Liver (tissue), 9 donors: ENCODE results near the gene SLC6A12. TPM values are rescaled to one million over a fixed set of nuclear protein-coding genes. Genes with fewer than 3 reads are reported as not detected.

ENCODE experiments used
- DNase-seq: peaks from one replicate; pipeline ENCODE4 v3.0.0-alpha.2; 2017; ENCODE audit warnings: low spot score
- H3K27ac ChIP-seq, 2 donors: one replicate each; pipeline ENCODE4 v1.7.0; 2013; ENCODE audit warnings: inconsistent platforms in 2 of 2, low read length in 2 of 2, control low read depth in 1 of 2, low read depth in 1 of 2, mild to moderate bottlenecking in 1 of 2
- H3K27me3 ChIP-seq, 4 donors: one replicate each; pipeline versions ENCODE4 v1.6.1 to v1.7.0; 2013; ENCODE audit warnings: low read length in 3 of 4, inconsistent platforms in 1 of 4, mild to moderate bottlenecking in 1 of 4, moderate library complexity in 1 of 4; ENCODE audit not compliant: control insufficient read depth in 4 of 4, insufficient read depth in 4 of 4
- H3K36me3 ChIP-seq, 4 donors: one replicate each; pipeline versions ENCODE4 v1.6.1 to v1.7.0; 2013; ENCODE audit warnings: low read length in 3 of 4, mild to moderate bottlenecking in 3 of 4, low read depth in 1 of 4, moderate library complexity in 1 of 4; ENCODE audit not compliant: control insufficient read depth in 4 of 4, insufficient read depth in 3 of 4
- H3K4me1 ChIP-seq, 4 donors: one replicate each; pipeline versions ENCODE4 v1.6.1 to v1.7.0; 2013; ENCODE audit warnings: low read length in 3 of 4, mild to moderate bottlenecking in 3 of 4, moderate library complexity in 1 of 4; ENCODE audit not compliant: control insufficient read depth in 4 of 4, insufficient read depth in 4 of 4
- H3K4me3 ChIP-seq, 3 donors: one replicate each; pipeline versions ENCODE4 v1.6.1 to v1.7.0; 2013; ENCODE audit warnings: low read length in 3 of 3, control low read depth in 1 of 3, low read depth in 1 of 3, mild to moderate bottlenecking in 1 of 3
- H3K9ac ChIP-seq, 2 donors: one replicate each; pipeline ENCODE4 v1.7.0; 2013; ENCODE audit warnings: low read length in 2 of 2, mild to moderate bottlenecking in 2 of 2, moderate library complexity in 2 of 2, control low read depth in 1 of 2, low read depth in 1 of 2
- H3K9me3 ChIP-seq, 4 donors: one replicate each; pipeline versions ENCODE4 v1.6.1 to v1.7.0; 2013; ENCODE audit warnings: low read length in 3 of 4; ENCODE audit not compliant: control insufficient read depth in 4 of 4
- EGR1 ChIP-seq, 2 donors: IDR thresholded peaks; 2 replicates each; pipeline ENCODE4 v1.6.1; 2016 to 2018; ENCODE audit warnings: antibody characterized with exemption in 2 of 2, low read depth in 2 of 2
- FOXA1 ChIP-seq: IDR thresholded peaks from 2 replicates; pipeline ENCODE4 v1.6.1; 2016; ENCODE audit warnings: antibody characterized with exemption
- FOXA2 ChIP-seq: IDR thresholded peaks from 2 replicates; pipeline ENCODE4 v1.6.1; 2016; ENCODE audit warnings: antibody characterized with exemption
- GABPA ChIP-seq, 2 donors: IDR thresholded peaks in 1 of 2; conservative IDR thresholded peaks in 1 of 2; 2 replicates each; pipeline ENCODE4 v1.6.1; 2016; ENCODE audit warnings: antibody characterized with exemption in 2 of 2, mild to moderate bottlenecking in 1 of 2, moderate library complexity in 1 of 2
- HNF4A ChIP-seq, 2 donors: conservative IDR thresholded peaks; 2 replicates each; pipeline ENCODE4 v1.6.1; 2016; ENCODE audit warnings: antibody characterized with exemption in 2 of 2, mild to moderate bottlenecking in 2 of 2
- HNF4G ChIP-seq: IDR thresholded peaks from 2 replicates; pipeline ENCODE4 v1.6.1; 2016; ENCODE audit warnings: antibody characterized with exemption
- JUND ChIP-seq, 2 donors: IDR thresholded peaks; 2 replicates each; pipeline ENCODE4 v1.6.1; 2016; ENCODE audit warnings: antibody characterized with exemption in 2 of 2
- NR2F2 ChIP-seq: IDR thresholded peaks from 2 replicates; pipeline ENCODE4 v1.6.1; 2016; ENCODE audit warnings: antibody characterized with exemption
- RAD21 ChIP-seq, 2 donors: IDR thresholded peaks; 2 replicates each; pipeline ENCODE4 v1.6.1; 2016; ENCODE audit warnings: antibody characterized with exemption in 2 of 2, mild to moderate bottlenecking in 2 of 2
- RXRA ChIP-seq, 2 donors: IDR thresholded peaks; 2 replicates each; pipeline ENCODE4 v1.6.1; 2017 to 2018; ENCODE audit warnings: antibody characterized with exemption in 2 of 2, mild to moderate bottlenecking in 1 of 2
- SP1 ChIP-seq: IDR thresholded peaks from 2 replicates; pipeline ENCODE4 v1.6.1; 2018; ENCODE audit warnings: antibody characterized with exemption, mild to moderate bottlenecking
- TAF1 ChIP-seq: conservative IDR thresholded peaks from 2 replicates; pipeline ENCODE4 v1.6.1; 2016; ENCODE audit warnings: antibody characterized with exemption, mild to moderate bottlenecking
- YY1 ChIP-seq: IDR thresholded peaks from 2 replicates; pipeline ENCODE4 v1.6.1; 2016; ENCODE audit warnings: antibody characterized with exemption, mild to moderate bottlenecking
- ZBTB33 ChIP-seq: IDR thresholded peaks from 2 replicates; pipeline ENCODE4 v1.6.1; 2016; ENCODE audit warnings: antibody characterized with exemption
- WGBS: extraction: QIAGEN DNeasy Blood & Tissue Kit; methylation state at CpG from one replicate; pipeline ENCODE4 v1.1.7; 2013; 5-methylcytosine and 5-hydroxymethylcytosine counted together
- polyA plus RNA-seq, 2 donors: library from polyadenylated mRNA; stranded (reverse) in 1 of 2; unstranded in 1 of 2; fragments of 200-250 nt in 1 of 2; fragments of >200 nt in 1 of 2; fragmentation: Nextera tagmentation in 1 of 2; extraction: Ambion mirVana in 1 of 2; gene quantifications; one replicate each; pipeline versions ENCODE4 v1.2.1 to v1.2.3, GENCODE V29; 2013 to 2015
- total RNA-seq, 2 donors: library from RNA; depleted of rRNA; stranded (reverse); fragments of >200 nt; gene quantifications; one replicate each; pipeline ENCODE4 v1.2.3, GENCODE V29; 2014
- TF ChIP-seq, protein P1 (sequence below): IDR thresholded peaks from 2 replicates; pipeline ENCODE4 v1.6.1; 2016; ENCODE audit warnings: antibody characterized with exemption, mild to moderate bottlenecking
- TF ChIP-seq, protein P2 (sequence below): IDR thresholded peaks from 2 replicates; pipeline ENCODE4 v1.6.1; 2016; ENCODE audit warnings: antibody characterized with exemption
- TF ChIP-seq, protein P3 (sequence below): IDR thresholded peaks from 2 replicates; pipeline ENCODE4 v1.6.1; 2016; ENCODE audit warnings: antibody characterized with exemption
- TF ChIP-seq, protein P4 (sequence below): fragments of 150-350 bp; IDR thresholded peaks from 2 replicates; pipeline ENCODE4 v1.5.1; 2017; ENCODE audit warnings: improper control_type of control experiment, low read depth, low read length; ENCODE audit not compliant: missing input control
- donor health status: healthy.
- donor health status: healthy.
- donor health status: healthy.
- donor health status: healthy.
- donor health status: healthy.

Gene SLC6A12
- total and polyA plus RNA-seq, 4 donors = 18.2 to 30.3 (median 23.2) TPM

GRCh38 chr12:225012-225411 is 11.1 kb upstream of the SLC6A12 start:
- TF ChIP-seq RXRA (IDR thresholded peaks at IDR 0.05) (no peak), YY1 (no peak), RAD21 (IDR thresholded peaks at IDR 0.05) (no peak), FOXA1 (no peak), NR2F2 (no peak), HNF4G (no peak), JUND (IDR thresholded peaks at IDR 0.05) (no peak), ZBTB33 (no peak), HNF4A (conservative IDR thresholded peaks at IDR 0.05) (no peak), FOXA2 (no peak), GABPA (IDR thresholded peaks at IDR 0.05 in 1 of 2, conservative IDR thresholded peaks at IDR 0.05 in 1 of 2) (no peak), TAF1 (no peak), SP1 (no peak), EGR1 (IDR thresholded peaks at IDR 0.05; ENCODE audit: low read depth in 2 of 2) (no peak)
- TF ChIP-seq, protein P1, sequence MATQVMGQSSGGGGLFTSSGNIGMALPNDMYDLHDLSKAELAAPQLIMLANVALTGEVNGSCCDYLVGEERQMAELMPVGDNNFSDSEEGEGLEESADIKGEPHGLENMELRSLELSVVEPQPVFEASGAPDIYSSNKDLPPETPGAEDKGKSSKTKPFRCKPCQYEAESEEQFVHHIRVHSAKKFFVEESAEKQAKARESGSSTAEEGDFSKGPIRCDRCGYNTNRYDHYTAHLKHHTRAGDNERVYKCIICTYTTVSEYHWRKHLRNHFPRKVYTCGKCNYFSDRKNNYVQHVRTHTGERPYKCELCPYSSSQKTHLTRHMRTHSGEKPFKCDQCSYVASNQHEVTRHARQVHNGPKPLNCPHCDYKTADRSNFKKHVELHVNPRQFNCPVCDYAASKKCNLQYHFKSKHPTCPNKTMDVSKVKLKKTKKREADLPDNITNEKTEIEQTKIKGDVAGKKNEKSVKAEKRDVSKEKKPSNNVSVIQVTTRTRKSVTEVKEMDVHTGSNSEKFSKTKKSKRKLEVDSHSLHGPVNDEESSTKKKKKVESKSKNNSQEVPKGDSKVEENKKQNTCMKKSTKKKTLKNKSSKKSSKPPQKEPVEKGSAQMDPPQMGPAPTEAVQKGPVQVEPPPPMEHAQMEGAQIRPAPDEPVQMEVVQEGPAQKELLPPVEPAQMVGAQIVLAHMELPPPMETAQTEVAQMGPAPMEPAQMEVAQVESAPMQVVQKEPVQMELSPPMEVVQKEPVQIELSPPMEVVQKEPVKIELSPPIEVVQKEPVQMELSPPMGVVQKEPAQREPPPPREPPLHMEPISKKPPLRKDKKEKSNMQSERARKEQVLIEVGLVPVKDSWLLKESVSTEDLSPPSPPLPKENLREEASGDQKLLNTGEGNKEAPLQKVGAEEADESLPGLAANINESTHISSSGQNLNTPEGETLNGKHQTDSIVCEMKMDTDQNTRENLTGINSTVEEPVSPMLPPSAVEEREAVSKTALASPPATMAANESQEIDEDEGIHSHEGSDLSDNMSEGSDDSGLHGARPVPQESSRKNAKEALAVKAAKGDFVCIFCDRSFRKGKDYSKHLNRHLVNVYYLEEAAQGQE = no peak
- TF ChIP-seq, protein P2, sequence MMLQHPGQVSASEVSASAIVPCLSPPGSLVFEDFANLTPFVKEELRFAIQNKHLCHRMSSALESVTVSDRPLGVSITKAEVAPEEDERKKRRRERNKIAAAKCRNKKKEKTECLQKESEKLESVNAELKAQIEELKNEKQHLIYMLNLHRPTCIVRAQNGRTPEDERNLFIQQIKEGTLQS = no peak
- TF ChIP-seq, protein P3, sequence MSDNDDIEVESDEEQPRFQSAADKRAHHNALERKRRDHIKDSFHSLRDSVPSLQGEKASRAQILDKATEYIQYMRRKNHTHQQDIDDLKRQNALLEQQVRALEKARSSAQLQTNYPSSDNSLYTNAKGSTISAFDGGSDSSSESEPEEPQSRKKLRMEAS = no peak
- TF ChIP-seq, protein P4, sequence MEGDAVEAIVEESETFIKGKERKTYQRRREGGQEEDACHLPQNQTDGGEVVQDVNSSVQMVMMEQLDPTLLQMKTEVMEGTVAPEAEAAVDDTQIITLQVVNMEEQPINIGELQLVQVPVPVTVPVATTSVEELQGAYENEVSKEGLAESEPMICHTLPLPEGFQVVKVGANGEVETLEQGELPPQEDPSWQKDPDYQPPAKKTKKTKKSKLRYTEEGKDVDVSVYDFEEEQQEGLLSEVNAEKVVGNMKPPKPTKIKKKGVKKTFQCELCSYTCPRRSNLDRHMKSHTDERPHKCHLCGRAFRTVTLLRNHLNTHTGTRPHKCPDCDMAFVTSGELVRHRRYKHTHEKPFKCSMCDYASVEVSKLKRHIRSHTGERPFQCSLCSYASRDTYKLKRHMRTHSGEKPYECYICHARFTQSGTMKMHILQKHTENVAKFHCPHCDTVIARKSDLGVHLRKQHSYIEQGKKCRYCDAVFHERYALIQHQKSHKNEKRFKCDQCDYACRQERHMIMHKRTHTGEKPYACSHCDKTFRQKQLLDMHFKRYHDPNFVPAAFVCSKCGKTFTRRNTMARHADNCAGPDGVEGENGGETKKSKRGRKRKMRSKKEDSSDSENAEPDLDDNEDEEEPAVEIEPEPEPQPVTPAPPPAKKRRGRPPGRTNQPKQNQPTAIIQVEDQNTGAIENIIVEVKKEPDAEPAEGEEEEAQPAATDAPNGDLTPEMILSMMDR = no peak
- DNase-seq = no peak
- Histone ChIP-seq H3K4me3 (no peak overlapping the region), H3K9me3 (no peaks in the 10 kb centered on the region), H3K27ac (no peak overlapping the region), H3K36me3 (peaks cover 0 to 56% (median 34%) of the 10 kb centered on the region in 4 donors), H3K9ac (no peak overlapping the region), H3K4me1 (no peaks in the 10 kb centered on the region), H3K27me3 (no peaks in the 10 kb centered on the region)
- WGBS = 91% methylated on average over 18 of the region's 18 CpGs

DNA sequence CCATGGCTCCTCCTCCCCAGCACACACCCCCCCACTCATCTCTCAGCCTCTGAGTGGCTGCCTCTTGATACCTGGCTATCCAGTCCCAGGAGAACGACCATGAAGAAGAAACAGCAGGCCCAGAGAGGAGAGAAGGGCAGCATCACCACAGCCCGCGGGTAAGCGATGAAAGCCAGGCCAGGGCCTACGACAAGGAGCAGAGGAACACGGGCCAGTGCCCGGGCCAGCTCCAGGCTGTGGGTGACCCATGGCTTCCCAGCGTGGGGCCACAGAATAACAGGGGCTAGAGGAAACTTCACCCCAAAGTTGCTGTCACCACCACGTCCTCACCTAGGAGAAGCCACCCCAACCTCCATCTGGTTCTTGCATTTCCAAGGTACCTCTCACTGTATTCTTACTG is 10.4 kb upstream of the SLC6A12 start:
- H3K36me3 ChIP-seq = peaks cover 0 to 58% (median 35%) of the 10 kb centered on the region in 4 donors
- H3K9me3 ChIP-seq = no peaks in the 10 kb centered on the region
- H3K4me3 ChIP-seq = no peak overlapping the region
- no peaks in the 10 kb centered on the region for H3K27me3 ChIP-seq
- no peak overlapping the region for H3K9ac ChIP-seq
- no peak for DNase-seq
- H3K27ac ChIP-seq = no peak overlapping the region
- H3K4me1 ChIP-seq = no peaks in the 10 kb centered on the region
- WGBS = 94% methylated on average over 9 of the region's 9 CpGs
- TF ChIP-seq JUND (IDR thresholded peaks at IDR 0.05) = no peak
- no peak for TF ChIP-seq NR2F2
- no peak for TF ChIP-seq RXRA (IDR thresholded peaks at IDR 0.05)
- no peak for TF ChIP-seq SP1
- no peak for TF ChIP-seq YY1
- TF ChIP-seq, protein P2 = no peak
- TF ChIP-seq, protein P4 = no peak
- TF ChIP-seq, protein P1 = no peak
- no peak for TF ChIP-seq EGR1 (IDR thresholded peaks at IDR 0.05; ENCODE audit: low read depth in 2 of 2)
- no peak for TF ChIP-seq HNF4A (conservative IDR thresholded peaks at IDR 0.05)
